ENCODE measurements around the gene ST3GAL2.

- TF ChIP-seq CTCF (IDR thresholded peaks at IDR 0.05; ENCODE audit: insufficient read depth, low read length) (no peak), POLR2AphosphoS5 (IDR thresholded peaks at IDR 0.05; ENCODE audit: low read depth) (no peak)
Observed at GRCh38 chr16:70482624-70483023, 43.7 kb upstream of the ST3GAL2 start.

Measured in HL-60 (cell line).